D721Med (cell line): Measurements from ENCODE around the gene OTOF.

Source experiments
- DNase-seq: peaks from one replicate; pipeline ENCODE4 v3.0.0; 2011; ENCODE audit warnings: low spot score; ENCODE audit not compliant: insufficient read length
- FAIRE-seq: peaks from 2 replicates; lab custom pipeline; 2011; peaks lifted over from hg19 to GRCh38; lab: Jason Lieb, UNC
- CTCF ChIP-seq: IDR thresholded peaks from 2 replicates; pipeline ENCODE4 v1.5.1; 2012; ENCODE audit warnings: mild to moderate bottlenecking, control low read depth; ENCODE audit not compliant: insufficient read depth; ENCODE audit errors: missing control alignments

The OTOF gene

DNA sequence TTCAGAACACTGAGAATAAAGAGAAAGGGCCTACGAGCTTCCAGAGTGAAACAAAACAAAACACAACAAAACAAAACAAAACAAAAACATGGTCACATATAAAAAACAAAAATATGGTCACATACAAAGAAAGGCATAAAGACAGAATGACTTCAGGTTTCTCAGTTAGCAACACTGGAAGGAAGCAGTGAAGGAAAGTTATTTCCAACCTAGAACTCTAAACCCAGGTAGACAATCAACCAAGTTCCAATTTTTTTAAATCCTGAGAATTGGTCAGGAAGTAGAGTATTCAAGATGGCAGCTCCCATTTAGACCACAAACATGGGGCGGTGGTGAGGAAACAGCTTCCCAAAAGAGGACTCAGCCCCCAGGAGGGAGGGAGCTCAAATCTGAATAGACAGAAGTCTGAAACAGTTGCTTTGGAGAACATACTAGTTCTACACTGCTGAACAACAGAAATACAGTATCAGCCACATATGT is 67.1 kb downstream of the OTOF start:
- FAIRE-seq: no peak

DNA sequence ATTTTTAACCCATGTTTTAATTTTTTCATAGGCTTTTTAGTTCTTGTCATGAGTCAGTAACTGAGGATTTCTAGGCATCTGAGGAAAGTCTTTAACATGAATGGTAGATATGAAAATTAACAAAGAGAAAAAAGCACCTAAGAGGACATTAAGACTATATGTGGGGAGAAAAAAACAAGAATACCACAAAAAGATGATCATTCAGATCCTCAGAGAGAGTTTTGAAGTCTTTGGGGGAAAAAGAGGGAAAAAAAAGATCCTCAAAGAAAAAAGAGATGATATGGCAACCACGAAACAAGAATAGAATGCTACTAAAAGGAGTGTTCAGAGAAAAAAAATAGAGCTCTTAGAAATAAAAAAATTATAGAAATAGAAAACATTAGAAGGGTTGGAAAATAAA is 68.1 kb downstream of the OTOF start:
- no peak for TF ChIP-seq CTCF
- DNase-seq (no peak), FAIRE-seq (no peak)

More for the DNA sequence above, 67.1 kb downstream of the OTOF start:
- no peak for DNase-seq
- TF ChIP-seq CTCF: no peak

DNA sequence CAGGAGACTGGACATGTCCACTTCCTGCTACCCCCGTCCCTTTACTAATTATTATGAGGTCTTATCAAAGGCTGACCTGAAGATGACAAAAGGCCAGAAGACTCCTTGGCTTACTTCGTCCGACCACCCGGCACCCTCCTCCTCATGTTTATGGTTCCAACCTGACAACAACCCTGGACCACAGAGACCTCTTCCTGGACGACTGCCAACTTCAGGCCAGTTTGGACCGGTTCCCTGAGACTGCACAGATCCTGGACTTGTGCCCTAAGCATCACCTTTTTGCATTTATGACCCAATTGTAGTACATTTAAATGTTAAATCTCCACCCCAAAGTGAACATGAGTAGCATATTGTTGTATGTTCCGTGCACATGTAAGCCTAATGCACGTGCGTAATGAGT is 70.4 kb downstream of the OTOF start:
- no peak for TF ChIP-seq CTCF
- DNase-seq (no peak), FAIRE-seq (no peak)
